ENCODE data around the gene SPSB1. TPM values are rescaled to one million over a fixed set of nuclear protein-coding genes. Genes with fewer than 3 reads are reported as not detected.

Gene SPSB1
- total RNA-seq, 2 donors from 2014 or later = 7.7 to 9.2 TPM

GRCh38 chr1:9410737-9411297 lies 118.1 kb downstream of the SPSB1 start:
- H3K36me3 Mint-ChIP-seq (ENCODE audit: low read depth) = no peaks in the 10 kb centered on the region
- ATAC-seq (peak; percentile 41), DNase-seq (no peak)
- peaks cover 24% of the 10 kb centered on the region for H3K4me1 Mint-ChIP-seq
- H3K9me3 ChIP-seq (ENCODE audit: control insufficient read depth, low read length, poor library complexity, severe bottlenecking) = no peaks in the 10 kb centered on the region
- peak overlapping the region; percentile 5 for H3K4me3 Mint-ChIP-seq
- H3K27me3 Mint-ChIP-seq = no peaks in the 10 kb centered on the region
- H3K27ac Mint-ChIP-seq = peak overlapping the region; percentile 49

GRCh38 chr1:9413071-9413876 lies 120.6 kb downstream of the SPSB1 start:
- H3K27ac Mint-ChIP-seq = no peak overlapping the region
- peak; percentile 63 for ATAC-seq
- no peaks in the 10 kb centered on the region for H3K36me3 Mint-ChIP-seq (ENCODE audit: low read depth)
- H3K9me3 ChIP-seq (ENCODE audit: control insufficient read depth, low read length, poor library complexity, severe bottlenecking) = no peaks in the 10 kb centered on the region
- peak in 1 of 3 donors; percentile 26 for DNase-seq
- H3K4me1 Mint-ChIP-seq = peaks cover 40% of the 10 kb centered on the region
- peak overlapping the region; percentile 76 for H3K4me3 Mint-ChIP-seq
- peaks cover 6% of the 10 kb centered on the region for H3K27me3 Mint-ChIP-seq

GRCh38 chr1:9413877-9414213 lies 121.2 kb downstream of the SPSB1 start:
- Mint-ChIP-seq H3K27ac (no peak overlapping the region), H3K27me3 (peaks cover 6% of the 10 kb centered on the region), H3K4me1 (peaks cover 40% of the 10 kb centered on the region), H3K36me3 (ENCODE audit: low read depth) (no peaks in the 10 kb centered on the region), H3K4me3 (peak overlapping the region; percentile 76)
- no peaks in the 10 kb centered on the region for H3K9me3 ChIP-seq (ENCODE audit: control insufficient read depth, low read length, poor library complexity, severe bottlenecking)
- ATAC-seq (no peak), DNase-seq (no peak)

GRCh38 chr1:9416506-9416905 lies 123.8 kb downstream of the SPSB1 start:
- DNase-seq (no peak), ATAC-seq (peak; percentile 19)
- H3K9me3 ChIP-seq (ENCODE audit: control insufficient read depth, low read length, poor library complexity, severe bottlenecking) = no peaks in the 10 kb centered on the region
- H3K36me3 Mint-ChIP-seq (ENCODE audit: low read depth) = no peaks in the 10 kb centered on the region
- H3K27ac Mint-ChIP-seq = peak overlapping the region; percentile 86
- H3K4me3 Mint-ChIP-seq = peak overlapping the region; percentile 86
- peaks cover 46% of the 10 kb centered on the region for H3K4me1 Mint-ChIP-seq
- peaks cover 6% of the 10 kb centered on the region for H3K27me3 Mint-ChIP-seq

GRCh38 chr1:9416918-9417500 lies 124.3 kb downstream of the SPSB1 start:
- Mint-ChIP-seq H3K27ac (peak overlapping the region; percentile 86), H3K4me3 (peak overlapping the region; percentile 86), H3K27me3 (peaks cover 6% of the 10 kb centered on the region), H3K4me1 (peaks cover 43% of the 10 kb centered on the region), H3K36me3 (ENCODE audit: low read depth) (no peaks in the 10 kb centered on the region)
- ATAC-seq = no peak
- no peaks in the 10 kb centered on the region for H3K9me3 ChIP-seq (ENCODE audit: control insufficient read depth, low read length, poor library complexity, severe bottlenecking)
- no peak for DNase-seq

GRCh38 chr1:9417695-9418094 lies 125.0 kb downstream of the SPSB1 start:
- no peaks in the 10 kb centered on the region for H3K9me3 ChIP-seq (ENCODE audit: control insufficient read depth, low read length, poor library complexity, severe bottlenecking)
- ATAC-seq (peak; percentile 15), DNase-seq (peak in 1 of 3 donors; percentile 32)
- Mint-ChIP-seq H3K4me3 (peak overlapping the region; percentile 86), H3K27ac (peak overlapping the region; percentile 86), H3K4me1 (peaks cover 41% of the 10 kb centered on the region), H3K27me3 (peaks cover 6% of the 10 kb centered on the region), H3K36me3 (ENCODE audit: low read depth) (no peaks in the 10 kb centered on the region)

GRCh38 chr1:9418851-9419250 lies 126.2 kb downstream of the SPSB1 start:
- Mint-ChIP-seq H3K27ac (no peak overlapping the region), H3K36me3 (ENCODE audit: low read depth) (no peaks in the 10 kb centered on the region), H3K4me1 (peaks cover 33% of the 10 kb centered on the region), H3K4me3 (peak overlapping the region; percentile 49), H3K27me3 (peaks cover 6% of the 10 kb centered on the region)
- no peaks in the 10 kb centered on the region for H3K9me3 ChIP-seq (ENCODE audit: control insufficient read depth, low read length, poor library complexity, severe bottlenecking)
- DNase-seq = no peak
- no peak for ATAC-seq

Other genes with a start within 250 kb of the SPSB1 start
- under 1 TPM in 1 of 2 donors, not detected in 1; 0.85 TPM for gene SLC2A5, start 223.3 kb upstream of the SPSB1 start, total RNA-seq
- gene GPR157, start 163.8 kb upstream of the SPSB1 start, total RNA-seq = 1 to 10 TPM; 4.4 to 5.6 TPM
- 10 to 100 TPM; 16.1 to 19.2 TPM for gene H6PD, start 58.1 kb upstream of the SPSB1 start, total RNA-seq
- 1 to 10 TPM; 3.7 to 4.9 TPM for gene SLC25A33, start 246.6 kb downstream of the SPSB1 start, total RNA-seq